ENCODE measurements around the gene OR8B4. TPM values are rescaled to one million over a fixed set of nuclear protein-coding genes. Genes with fewer than 3 reads are reported as not detected.
"Not testable (repeated sequence)": the region's sequence is repeated elsewhere in the genome, so short reads cannot be mapped to it uniquely, and the experiment has no call there.

OR8B4 gene
- total RNA-seq, 1 donor = not detected

GRCh38 chr11:124421043-124421442 lies 3.6 kb downstream of the OR8B4 start:
- TF ChIP-seq CTCF (IDR thresholded peaks at IDR 0.05; ENCODE audit: insufficient read depth, low read depth, low read length) = no peak
- no peak overlapping the region for H3K4me3 ChIP-seq (ENCODE audit: low read depth, low read length)
- no peak for DNase-seq (ENCODE audit: low read depth)

DNA sequence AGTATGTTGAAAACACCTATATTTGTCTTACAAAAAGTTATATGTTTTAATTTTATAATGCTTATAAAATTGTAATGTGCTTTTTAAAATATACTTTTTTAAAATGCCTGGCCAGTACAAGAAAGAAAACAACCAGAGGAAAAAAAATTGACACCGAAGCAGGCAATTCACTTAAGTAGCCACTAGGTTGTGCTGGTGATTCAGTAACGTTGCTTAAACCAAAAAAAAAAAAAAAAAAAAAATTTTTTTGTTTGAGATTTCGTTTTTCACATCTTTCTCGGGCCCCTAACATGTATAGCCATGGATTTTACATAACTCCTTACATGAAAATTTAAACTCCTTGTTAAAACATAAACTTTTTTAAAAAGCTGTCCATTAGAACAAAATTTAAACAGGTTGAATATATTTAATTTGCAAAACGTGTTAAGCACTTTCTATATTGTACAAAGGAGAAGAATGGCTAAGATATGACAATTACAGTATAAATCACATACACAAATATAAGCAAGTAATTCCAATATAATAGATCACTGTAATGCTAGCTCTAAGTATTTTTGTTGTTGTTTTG lies 9.2 kb downstream of the OR8B4 start:
- TF ChIP-seq CTCF (IDR thresholded peaks at IDR 0.05; ENCODE audit: insufficient read depth, low read depth, low read length) = peak; percentile 55
- H3K4me3 ChIP-seq (ENCODE audit: low read depth, low read length) = no peak overlapping the region
- peak; percentile 55 for DNase-seq (ENCODE audit: low read depth)

- DNase-seq (ENCODE audit: low read depth) = no peak
- no peak overlapping the region for H3K4me3 ChIP-seq (ENCODE audit: low read depth, low read length)
- no peak for TF ChIP-seq CTCF (IDR thresholded peaks at IDR 0.05; ENCODE audit: insufficient read depth, low read depth, low read length)
Observed at GRCh38 chr11:124409906-124410305, 14.8 kb downstream of the OR8B4 start.

- no peak for DNase-seq (ENCODE audit: low read depth)
- TF ChIP-seq CTCF (IDR thresholded peaks at IDR 0.05; ENCODE audit: insufficient read depth, low read depth, low read length) = no peak
Observed at GRCh38 chr11:124405581-124405980, 19.1 kb downstream of the OR8B4 start.

DNA sequence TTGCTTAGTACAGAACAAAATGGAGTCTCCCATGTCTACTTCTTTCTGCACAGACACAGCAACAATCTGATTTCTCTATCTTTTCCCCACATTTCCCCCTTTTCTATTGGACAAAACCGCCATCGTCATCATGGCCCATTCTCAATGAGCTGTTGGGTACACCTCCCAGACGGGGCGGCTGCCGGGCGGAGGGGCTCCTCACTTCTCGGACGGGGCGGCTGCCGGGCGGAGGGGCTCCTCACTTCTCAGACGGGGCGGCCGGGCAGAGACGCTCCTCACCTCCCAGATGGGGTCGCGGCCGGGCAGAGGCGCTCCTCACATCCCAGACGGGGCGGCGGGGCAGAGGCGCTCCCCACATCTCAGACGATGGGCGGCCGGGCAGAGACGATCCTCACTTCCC lies 21.5 kb downstream of the OR8B4 start:
- H3K4me3 ChIP-seq (ENCODE audit: low read depth, low read length); DNase-seq (ENCODE audit: low read depth): not testable (repeated sequence)

More at GRCh38 chr11:124405581-124405980, 19.1 kb downstream of the OR8B4 start:
- H3K4me3 ChIP-seq (ENCODE audit: low read depth, low read length) = no peak overlapping the region

- TF ChIP-seq CTCF (IDR thresholded peaks at IDR 0.05; ENCODE audit: insufficient read depth, low read depth, low read length) = peak; percentile 82
- H3K4me3 ChIP-seq (ENCODE audit: low read depth, low read length) = no peak overlapping the region
- peak; percentile 79 for DNase-seq (ENCODE audit: low read depth)
Observed at GRCh38 chr11:124402326-124402922, 22.2 kb downstream of the OR8B4 start.

GRCh38 chr11:124398924-124399323 lies 25.7 kb downstream of the OR8B4 start, which contains the start of gene OR8B3:
OR8B3 (minus strand) TSS chr11:124399024; CDS start chr11:124397351, 1,673 bp downstream.
- H3K4me3 ChIP-seq (ENCODE audit: low read depth, low read length) = no peak within 1 kb of the TSS
- TF ChIP-seq CTCF (IDR thresholded peaks at IDR 0.05; ENCODE audit: insufficient read depth, low read depth, low read length) = no peak
- DNase-seq (ENCODE audit: low read depth) = no peak

- not testable (repeated sequence) for DNase-seq (ENCODE audit: low read depth); H3K4me3 ChIP-seq (ENCODE audit: low read depth, low read length)
Observed at GRCh38 chr11:124396847-124397246, 27.8 kb downstream of the OR8B4 start.
